HG03095 (cell line): ENCODE data around the gene PGM2L1.

Experiments used
- ATAC-seq: cut with Tn5 transposase; IDR thresholded peaks from one replicate; pipeline ENCODE4 v1.9.1; 2021; ENCODE audit warnings: moderate library complexity; ENCODE audit not compliant: unreplicated experiment

Gene PGM2L1

GRCh38 chr11:74307434-74307833 is 90.8 kb downstream of the PGM2L1 start:
- ATAC-seq, result no peak

DNA sequence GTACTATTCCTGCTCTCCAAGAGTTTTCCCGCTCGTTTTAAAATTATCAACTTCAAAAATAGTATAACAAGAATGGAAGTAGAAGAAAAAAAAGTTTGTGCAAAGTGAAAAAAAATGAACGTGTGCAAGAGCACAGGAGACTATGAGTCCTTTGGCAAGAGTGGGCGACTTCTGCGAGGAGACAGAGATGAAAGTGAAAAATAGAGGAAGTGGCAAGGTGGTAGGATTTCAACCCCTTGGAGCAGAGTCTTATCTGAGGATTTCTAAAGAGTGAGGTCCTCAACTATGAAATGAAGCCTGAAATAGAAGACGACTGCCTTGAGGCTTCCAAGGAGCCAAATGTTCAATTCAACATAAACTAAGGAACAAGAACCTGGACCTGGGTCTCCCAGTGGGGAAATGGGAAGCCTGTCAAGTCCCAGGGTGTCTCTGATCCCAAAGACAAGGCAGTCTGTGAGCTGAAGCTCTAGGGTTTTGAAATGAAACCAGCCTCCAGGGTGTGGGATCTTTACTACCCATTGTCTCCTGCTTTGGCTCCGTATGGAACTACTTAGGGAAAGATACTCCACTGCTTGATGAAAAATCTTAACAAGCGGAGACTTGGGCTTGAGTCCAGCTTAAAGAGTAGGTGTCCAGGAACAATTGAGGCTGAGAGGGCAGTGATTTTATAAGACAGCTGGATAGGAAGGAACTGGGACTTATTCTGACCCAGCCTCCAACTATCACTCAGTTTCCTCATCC is 91.6 kb downstream of the PGM2L1 start:
- ATAC-seq, result no peak

DNA sequence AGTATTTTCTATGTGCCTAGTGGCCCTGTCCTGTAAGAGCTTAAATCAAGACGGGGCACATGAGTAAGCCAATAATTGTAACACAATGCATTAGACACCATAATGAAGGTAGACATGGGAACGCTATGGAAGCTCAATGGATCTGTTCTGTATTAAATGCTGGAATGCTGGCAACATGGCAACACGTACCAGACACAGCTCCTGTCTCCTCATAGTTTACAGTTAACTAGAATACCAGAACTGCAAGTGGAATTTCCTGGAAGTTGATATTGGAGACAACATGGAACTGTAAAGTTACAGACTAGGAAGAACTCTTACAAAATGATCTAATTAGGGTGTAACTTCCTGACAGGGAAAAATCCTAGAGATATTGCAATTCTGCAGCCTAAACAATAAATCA is 99.2 kb downstream of the PGM2L1 start:
- no peak for ATAC-seq

- no peak for ATAC-seq
These were observed 100.7 kb downstream of the PGM2L1 start for GRCh38 chr11:74297484-74297883.

DNA sequence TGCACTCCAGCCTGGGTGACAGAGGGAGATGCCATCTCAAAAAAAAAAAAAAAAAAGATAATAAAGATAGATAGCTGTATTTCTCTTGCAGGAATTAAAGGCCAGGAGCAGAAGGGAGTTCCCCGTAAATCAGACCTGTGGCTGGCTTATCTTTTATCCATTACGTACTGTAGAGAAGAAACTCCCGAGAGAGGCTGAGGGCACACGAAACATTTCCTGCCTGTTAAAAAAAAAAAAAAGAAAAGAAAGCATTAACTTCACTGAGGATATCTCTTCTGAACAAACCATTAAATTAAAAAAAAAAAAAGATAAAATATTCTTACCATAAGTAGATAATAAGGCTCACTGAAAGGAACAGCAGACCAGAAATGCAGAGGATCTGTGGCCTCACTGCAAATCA is 109.3 kb downstream of the PGM2L1 start:
- no peak for ATAC-seq

- ATAC-seq, result no peak
These were observed 110.1 kb downstream of the PGM2L1 start for GRCh38 chr11:74288161-74288560.

- ATAC-seq, result no peak
These were observed 113.8 kb downstream of the PGM2L1 start for GRCh38 chr11:74284466-74284865.

DNA sequence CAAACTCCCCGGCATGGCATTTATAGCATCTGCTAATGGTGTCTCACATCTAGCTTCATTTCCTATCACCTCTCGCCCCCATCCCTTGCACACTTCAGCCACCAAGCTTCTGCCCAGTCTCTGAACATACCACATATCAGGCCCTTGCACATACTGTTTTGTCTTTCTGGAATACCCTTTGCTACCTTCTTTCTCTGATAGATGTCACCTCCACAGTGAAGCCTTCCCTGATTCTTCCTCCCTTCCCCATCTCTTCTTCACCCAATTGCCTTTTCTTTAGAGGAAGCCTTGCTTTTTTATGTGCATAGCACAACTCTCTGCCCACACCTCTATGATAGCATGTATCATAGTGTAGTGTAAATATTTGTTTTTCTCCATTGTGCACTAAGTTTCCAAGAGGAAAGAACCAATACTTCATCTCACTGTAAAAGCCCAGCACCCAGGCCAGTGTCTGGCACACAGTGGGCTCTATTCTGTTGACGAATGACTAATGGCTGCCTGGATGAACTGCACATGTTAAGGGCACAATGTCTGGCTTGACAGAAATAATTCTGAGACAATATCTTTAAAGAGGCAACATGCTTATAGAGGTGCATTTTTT is 114.6 kb downstream of the PGM2L1 start:
- ATAC-seq, result no peak

- no peak for ATAC-seq
These were observed 115.3 kb downstream of the PGM2L1 start for GRCh38 chr11:74282914-74283371.

- no peak for ATAC-seq
These were observed 115.8 kb downstream of the PGM2L1 start for GRCh38 chr11:74282421-74282820.

DNA sequence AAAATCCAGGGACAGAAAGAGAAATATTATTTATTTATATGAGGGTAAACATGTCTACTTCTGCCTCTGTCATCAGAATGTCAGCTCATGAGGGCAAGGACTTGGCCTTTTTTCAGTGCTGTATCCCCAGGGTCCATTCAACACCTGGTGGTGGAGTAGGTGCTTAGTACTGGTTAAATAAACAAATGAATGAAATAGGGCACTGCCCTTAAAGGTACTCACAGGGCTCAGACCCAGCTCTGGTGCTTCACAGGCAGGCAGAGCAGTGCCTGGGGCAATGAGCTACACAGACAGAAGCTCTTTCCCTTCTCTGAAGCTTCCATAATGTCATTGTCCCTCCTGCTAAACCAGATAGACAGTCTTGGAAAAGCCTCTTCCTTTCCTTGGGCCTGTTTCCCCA is 117.7 kb downstream of the PGM2L1 start:
- ATAC-seq, result no peak
